K562 (cell line): ENCODE measurements around the gene MYMX.

ENCODE experiments used
- ARNT ChIP-seq, 2 experiments: fragments of 450-650 bp; IDR thresholded peaks; 2 replicates each; pipeline ENCODE4 v1.6.1; 2016; ENCODE audit warnings: mild to moderate bottlenecking in 1 of 2
- MAFF ChIP-seq: IDR thresholded peaks from 2 replicates; pipeline ENCODE4 v1.6.1; 2012; ENCODE audit warnings: low read length, improper control_type of control experiment
- MXI1 ChIP-seq: IDR thresholded peaks from 2 replicates; pipeline ENCODE4 v1.6.1; 2011; ENCODE audit warnings: low read depth, mild to moderate bottlenecking, improper control_type of control experiment, low read length
- PHF8 ChIP-seq: fragments of 200-600 bp; sonication (generic); IDR thresholded peaks from 2 replicates; pipeline ENCODE4 v1.6.1; 2012; ENCODE audit warnings: mixed run types, mild to moderate bottlenecking, inconsistent platforms, low read length, moderate library complexity, borderline replicate concordance
- POLR2A ChIP-seq: fragments of 450-650 bp; conservative IDR thresholded peaks from 2 replicates; pipeline ENCODE4 v1.6.1; 2016
- POLR2AphosphoS5 ChIP-seq: IDR thresholded peaks from 2 replicates; pipeline ENCODE4 v1.6.1; 2011; ENCODE audit warnings: mild to moderate bottlenecking, low read depth, low read length, moderate library complexity; ENCODE audit not compliant: control insufficient read depth, insufficient read depth
- SMAD4 ChIP-seq: fragments of 250-450 bp; sonication (Bioruptor Pico); conservative IDR thresholded peaks from 2 replicates; pipeline ENCODE4 v1.8.0; 2021; ENCODE audit warnings: inconsistent platforms, mild to moderate bottlenecking, moderate library complexity
- SRF ChIP-seq, 2 experiments: fragments of 250-450, 450-650 bp in 1 of 2; sonication (Bioruptor Pico) in 1 of 2; sonication (generic) in 1 of 2; formaldehyde crosslinking; IDR thresholded peaks; 2 replicates each; pipeline versions ENCODE4 v1.5.0 to v1.5.1; 2020 to 2022; ENCODE audit warnings: mild to moderate bottlenecking in 1 of 2, missing genetic modification reagents in 1 of 2
- TARDBP ChIP-seq: fragments of 450-650 bp; IDR thresholded peaks from 2 replicates; pipeline ENCODE4 v1.6.1; 2016
- ZBTB8A ChIP-seq: fragments of 450-650 bp; IDR thresholded peaks from 2 replicates; pipeline ENCODE4 v1.6.1; 2018; ENCODE audit warnings: mild to moderate bottlenecking, moderate library complexity; ENCODE audit not compliant: partially characterized antibody
- ZNF253 ChIP-seq: fragments of 250-450 bp; sonication (Bioruptor Pico); conservative IDR thresholded peaks from 2 replicates; pipeline ENCODE4 v1.6.1; 2021; ENCODE audit warnings: mild to moderate bottlenecking
- TF ChIP-seq, protein P1 (sequence below): fragments of 250-450 bp; sonication (Bioruptor Pico); IDR thresholded peaks from 2 replicates; pipeline ENCODE4 v1.8.0; 2021; ENCODE audit warnings: moderate library complexity, mild to moderate bottlenecking, inconsistent platforms
- TF ChIP-seq, protein P2 (sequence below): sonication (generic); formaldehyde crosslinking; IDR thresholded peaks from 2 replicates; pipeline ENCODE4 v1.8.1; 2023; ENCODE audit warnings: missing genetic modification reagents, mild to moderate bottlenecking, borderline replicate concordance

DNA sequence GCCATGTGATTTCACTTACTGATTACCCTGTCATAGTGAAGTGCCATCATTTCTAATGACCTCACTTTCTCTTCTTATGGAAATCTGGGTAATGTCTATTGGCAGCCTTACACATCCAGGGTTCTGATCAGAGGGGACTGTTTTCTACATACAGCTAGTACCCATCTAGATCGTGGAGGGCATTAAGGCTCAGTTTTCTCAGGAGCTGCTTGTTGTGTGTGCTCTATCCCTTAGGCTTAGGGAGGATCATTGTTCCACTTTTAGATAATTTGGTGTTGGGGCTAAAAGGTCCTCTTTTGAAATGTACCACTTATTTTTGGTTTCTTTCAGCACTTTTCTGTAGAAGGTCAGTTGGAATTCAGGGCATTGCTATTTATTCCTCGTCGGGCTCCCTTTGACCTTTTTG is 34.0 kb downstream of the MYMX start:
- no peak for TF ChIP-seq TARDBP
- TF ChIP-seq SRF (CRISPR knock-in tag; IDR thresholded peaks at IDR 0.05), result no peak
- TF ChIP-seq MAFF, result no peak
- no peak for TF ChIP-seq MXI1
- TF ChIP-seq, protein P1, sequence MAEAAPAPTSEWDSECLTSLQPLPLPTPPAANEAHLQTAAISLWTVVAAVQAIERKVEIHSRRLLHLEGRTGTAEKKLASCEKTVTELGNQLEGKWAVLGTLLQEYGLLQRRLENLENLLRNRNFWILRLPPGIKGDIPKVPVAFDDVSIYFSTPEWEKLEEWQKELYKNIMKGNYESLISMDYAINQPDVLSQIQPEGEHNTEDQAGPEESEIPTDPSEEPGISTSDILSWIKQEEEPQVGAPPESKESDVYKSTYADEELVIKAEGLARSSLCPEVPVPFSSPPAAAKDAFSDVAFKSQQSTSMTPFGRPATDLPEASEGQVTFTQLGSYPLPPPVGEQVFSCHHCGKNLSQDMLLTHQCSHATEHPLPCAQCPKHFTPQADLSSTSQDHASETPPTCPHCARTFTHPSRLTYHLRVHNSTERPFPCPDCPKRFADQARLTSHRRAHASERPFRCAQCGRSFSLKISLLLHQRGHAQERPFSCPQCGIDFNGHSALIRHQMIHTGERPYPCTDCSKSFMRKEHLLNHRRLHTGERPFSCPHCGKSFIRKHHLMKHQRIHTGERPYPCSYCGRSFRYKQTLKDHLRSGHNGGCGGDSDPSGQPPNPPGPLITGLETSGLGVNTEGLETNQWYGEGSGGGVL (CRISPR knock-in tag), result no peak
- TF ChIP-seq, protein P2, sequence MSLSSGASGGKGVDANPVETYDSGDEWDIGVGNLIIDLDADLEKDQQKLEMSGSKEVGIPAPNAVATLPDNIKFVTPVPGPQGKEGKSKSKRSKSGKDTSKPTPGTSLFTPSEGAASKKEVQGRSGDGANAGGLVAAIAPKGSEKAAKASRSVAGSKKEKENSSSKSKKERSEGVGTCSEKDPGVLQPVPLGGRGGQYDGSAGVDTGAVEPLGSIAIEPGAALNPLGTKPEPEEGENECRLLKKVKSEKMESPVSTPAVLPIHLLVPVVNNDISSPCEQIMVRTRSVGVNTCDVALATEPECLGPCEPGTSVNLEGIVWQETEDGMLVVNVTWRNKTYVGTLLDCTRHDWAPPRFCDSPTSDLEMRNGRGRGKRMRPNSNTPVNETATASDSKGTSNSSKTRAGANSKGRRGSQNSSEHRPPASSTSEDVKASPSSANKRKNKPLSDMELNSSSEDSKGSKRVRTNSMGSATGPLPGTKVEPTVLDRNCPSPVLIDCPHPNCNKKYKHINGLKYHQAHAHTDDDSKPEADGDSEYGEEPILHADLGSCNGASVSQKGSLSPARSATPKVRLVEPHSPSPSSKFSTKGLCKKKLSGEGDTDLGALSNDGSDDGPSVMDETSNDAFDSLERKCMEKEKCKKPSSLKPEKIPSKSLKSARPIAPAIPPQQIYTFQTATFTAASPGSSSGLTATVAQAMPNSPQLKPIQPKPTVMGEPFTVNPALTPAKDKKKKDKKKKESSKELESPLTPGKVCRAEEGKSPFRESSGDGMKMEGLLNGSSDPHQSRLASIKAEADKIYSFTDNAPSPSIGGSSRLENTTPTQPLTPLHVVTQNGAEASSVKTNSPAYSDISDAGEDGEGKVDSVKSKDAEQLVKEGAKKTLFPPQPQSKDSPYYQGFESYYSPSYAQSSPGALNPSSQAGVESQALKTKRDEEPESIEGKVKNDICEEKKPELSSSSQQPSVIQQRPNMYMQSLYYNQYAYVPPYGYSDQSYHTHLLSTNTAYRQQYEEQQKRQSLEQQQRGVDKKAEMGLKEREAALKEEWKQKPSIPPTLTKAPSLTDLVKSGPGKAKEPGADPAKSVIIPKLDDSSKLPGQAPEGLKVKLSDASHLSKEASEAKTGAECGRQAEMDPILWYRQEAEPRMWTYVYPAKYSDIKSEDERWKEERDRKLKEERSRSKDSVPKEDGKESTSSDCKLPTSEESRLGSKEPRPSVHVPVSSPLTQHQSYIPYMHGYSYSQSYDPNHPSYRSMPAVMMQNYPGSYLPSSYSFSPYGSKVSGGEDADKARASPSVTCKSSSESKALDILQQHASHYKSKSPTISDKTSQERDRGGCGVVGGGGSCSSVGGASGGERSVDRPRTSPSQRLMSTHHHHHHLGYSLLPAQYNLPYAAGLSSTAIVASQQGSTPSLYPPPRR (CRISPR knock-in tag), result no peak
- no peak for TF ChIP-seq ARNT (IDR thresholded peaks at IDR 0.05)
- TF ChIP-seq PHF8, result no peak
- no peak for TF ChIP-seq ZNF253 (CRISPR knock-in tag)
- TF ChIP-seq SMAD4 (CRISPR knock-in tag), result no peak
- no peak for TF ChIP-seq ZBTB8A
- peak; percentile 24; the same call in 1 of the 2 replicates for TF ChIP-seq POLR2A
- peak; percentile 65 for TF ChIP-seq POLR2AphosphoS5
